HG02884 (cell line): ENCODE results near the gene VWA1.
"Not testable (repeated sequence)": the region's sequence is repeated elsewhere in the genome, so short reads cannot be mapped to it uniquely, and the experiment has no call there.

Experiments
- ATAC-seq: cut with Tn5 transposase; IDR thresholded peaks from one replicate; pipeline ENCODE4 v1.9.1; 2021; ENCODE audit warnings: mild to moderate bottlenecking, moderate library complexity; ENCODE audit not compliant: unreplicated experiment

Gene VWA1

DNA sequence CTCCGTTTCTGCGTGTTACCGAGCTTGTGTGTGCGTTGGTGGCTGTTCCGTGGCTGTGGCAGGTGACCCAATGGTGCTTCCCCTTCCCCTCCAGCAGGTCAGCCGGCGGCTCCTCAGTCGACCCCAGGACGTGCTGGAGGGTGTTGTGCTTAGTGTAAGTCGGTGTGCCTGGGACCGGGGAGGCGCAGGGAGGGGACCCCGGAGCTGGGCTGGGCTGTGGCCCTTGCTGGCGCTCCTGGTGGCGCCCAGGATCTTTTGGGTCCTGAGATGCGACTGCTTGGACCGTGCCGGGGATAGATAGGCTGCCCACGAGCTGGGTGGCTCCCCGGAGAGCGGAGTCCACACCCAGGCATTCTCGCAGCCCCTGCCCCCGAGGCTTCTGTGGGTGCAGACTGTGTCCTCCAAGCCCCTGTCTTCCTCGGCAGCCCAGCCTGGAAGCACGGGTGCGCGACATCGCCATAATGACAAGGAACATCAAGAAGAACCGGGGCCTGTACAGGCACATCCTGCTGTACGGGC lies 19.9 kb downstream of the VWA1 start:
- no peak for ATAC-seq

DNA sequence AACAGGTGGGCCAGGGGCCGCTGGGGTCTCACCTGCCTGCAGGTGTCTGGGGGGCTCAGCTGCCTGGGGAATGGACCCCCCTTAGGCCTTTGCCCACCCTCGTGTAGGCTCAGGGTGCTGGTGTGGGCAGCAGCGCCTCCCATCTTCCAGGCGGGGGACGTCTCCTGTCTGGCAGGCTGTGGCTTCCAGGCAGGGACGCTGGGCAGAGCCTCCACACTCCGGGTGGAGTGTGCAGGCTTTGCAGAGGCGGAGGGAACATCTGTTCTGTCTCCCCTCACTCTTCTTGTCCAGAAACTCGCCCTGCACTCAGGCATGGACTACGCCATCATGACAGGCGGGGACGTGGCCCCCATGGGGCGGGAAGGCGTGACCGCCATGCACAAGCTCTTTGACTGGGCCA lies 20.4 kb downstream of the VWA1 start:
- not testable (repeated sequence) for ATAC-seq

DNA sequence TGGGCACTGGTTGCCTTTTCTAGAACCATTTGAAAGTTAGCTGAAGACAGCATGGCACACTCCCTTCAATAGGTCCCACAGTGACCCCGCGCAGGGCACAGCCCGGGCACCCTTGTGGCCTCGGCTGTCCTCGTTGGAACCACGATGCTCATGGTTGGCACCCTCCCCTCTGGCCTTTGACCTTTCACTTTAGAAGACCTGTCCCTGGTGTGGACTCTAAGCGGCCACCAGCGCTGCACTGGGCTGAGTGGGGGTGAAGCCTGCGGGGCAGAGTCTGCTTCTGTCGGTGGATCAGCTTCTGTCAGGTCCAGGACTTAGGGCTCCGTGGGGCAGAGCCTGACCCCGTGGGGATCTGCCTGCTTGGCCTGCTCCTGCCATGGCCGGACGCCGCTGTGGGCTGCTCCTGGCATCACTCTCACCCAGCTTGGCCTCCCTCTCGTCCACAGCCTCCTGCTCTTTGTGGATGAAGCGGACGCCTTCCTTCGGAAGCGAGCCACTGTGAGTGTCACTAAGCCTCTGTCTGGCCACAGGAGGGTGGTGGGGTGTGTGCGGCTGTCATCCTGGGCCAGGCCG lies 21.3 kb downstream of the VWA1 start:
- ATAC-seq = not testable (repeated sequence)

DNA sequence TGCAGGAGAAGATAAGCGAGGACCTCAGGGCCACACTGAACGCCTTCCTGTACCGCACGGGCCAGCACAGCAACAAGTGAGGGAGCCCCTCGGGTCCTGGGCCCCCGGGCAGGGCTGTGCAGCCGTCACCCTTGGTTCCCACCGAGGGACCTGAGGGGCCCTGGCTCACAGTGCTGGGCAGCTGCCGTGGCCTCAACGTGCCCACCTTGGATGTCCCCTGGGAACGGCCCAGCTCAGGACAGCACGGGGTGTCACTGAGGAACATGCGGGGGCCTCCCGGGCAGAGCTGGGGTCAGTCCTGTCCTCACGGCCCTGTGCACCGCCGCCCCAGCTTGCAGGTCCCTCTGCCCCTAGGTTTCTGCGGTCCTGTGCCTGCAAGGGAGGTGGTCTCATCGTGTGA lies 23.7 kb downstream of the VWA1 start:
- ATAC-seq = not testable (repeated sequence)

DNA sequence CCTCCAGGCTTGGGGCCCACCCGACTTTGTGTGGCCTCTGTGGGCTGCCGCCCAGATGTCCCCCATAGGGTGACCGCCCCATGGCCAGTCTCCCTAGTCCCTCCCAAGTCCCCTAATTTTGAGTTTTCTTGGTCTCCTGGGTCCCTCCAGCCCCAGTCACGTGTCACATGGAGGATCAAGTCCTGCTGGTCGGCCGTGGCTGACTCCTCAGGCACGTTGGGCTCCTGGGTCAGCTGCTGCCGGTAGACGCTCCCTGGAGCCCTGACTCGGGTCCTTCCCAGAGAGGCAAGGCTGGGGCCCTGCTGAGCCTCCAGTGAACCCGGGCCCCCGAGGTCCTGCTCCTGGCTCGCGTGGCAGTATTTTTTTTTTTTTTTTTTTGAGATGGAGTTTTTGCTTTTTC lies 24.2 kb downstream of the VWA1 start:
- ATAC-seq = not testable (repeated sequence)

DNA sequence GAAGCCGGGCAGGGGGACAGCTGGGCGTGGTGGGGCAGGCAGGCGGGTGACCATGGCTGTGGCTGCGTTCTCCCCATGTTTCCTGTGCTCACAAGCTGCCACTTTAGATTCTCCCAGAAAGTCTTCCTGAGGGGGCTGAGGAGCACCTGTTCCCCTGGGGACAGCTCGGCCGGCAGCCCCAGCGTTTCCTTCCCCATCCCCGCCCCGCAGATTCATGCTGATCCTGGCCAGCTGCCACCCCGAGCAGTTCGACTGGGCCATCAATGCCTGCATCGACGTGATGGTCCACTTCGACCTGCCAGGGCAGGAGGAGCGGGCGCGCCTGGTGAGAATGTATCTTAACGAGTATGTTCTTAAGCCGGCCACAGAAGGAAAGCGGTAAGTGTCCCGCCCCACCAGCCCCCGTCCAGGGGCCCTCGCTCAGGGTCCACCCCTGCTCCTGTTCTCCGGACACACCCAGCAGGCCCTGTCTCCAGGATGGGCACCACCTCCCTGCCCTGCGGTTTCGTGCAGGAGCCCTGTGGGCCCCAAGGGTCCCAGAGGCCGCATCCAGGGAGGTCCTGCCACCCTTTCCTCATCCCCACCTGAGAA lies 25.1 kb downstream of the VWA1 start:
- no peak for ATAC-seq

DNA sequence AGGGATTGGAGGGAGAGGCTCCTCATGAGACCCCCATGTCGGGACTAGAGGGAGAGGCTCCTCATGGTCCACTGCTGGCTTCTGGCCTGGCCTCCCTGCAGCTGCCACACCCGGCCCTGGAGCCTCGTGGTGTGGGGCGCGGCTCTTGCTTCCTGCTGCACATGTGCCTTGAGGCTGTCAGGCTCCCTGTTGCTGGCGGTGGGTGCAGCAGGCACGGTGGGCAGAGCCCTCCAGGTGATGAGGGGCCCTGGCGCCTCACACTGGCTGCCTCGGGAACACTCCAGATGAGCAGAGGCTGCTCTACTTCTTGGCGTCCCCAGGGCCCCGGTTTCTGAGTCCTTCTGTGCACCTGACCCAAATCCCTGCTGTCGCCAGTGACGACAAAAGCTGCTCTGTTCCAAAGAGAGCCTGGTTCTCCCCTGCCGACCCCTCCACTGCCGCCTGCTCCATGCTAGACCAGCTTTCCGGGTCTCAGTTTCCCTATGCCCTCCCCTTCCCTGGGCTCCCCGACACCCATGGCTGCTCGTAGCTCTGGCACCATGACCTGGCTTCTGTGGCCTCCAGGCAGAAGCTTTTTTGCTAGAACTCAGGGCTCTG lies 26.3 kb downstream of the VWA1 start:
- ATAC-seq = no peak

DNA sequence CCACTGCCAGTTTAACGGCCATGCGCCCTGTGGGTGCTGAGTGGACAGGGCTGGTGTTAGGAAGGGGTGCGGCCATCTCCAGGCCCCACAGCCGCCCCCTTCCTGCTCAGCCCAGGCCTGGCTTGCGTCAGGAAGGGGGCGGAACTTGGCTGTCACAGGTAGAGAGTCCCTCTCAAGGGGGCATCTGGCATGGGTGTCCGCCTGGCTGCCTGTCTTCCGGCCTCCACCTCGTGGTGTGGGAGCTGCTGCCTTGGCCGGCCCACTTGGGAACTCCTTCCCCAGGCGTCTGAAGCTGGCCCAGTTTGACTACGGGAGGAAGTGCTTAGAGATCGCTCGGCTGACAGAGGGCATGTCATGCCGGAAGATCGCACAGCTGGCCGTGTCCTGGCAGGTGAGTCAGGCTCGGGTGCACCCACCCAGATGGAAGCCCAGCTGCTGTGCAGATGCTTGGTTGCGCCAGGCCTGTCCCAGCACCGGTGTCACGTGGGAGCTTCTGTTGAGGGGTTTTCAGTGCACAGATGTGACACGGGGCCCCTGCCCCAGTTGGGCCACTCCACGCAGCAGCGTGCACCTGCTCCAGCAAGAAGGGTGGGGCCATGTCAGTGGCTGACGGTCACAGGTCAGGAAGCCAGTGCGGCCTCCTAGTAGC lies 27.0 kb downstream of the VWA1 start:
- no peak for ATAC-seq

DNA sequence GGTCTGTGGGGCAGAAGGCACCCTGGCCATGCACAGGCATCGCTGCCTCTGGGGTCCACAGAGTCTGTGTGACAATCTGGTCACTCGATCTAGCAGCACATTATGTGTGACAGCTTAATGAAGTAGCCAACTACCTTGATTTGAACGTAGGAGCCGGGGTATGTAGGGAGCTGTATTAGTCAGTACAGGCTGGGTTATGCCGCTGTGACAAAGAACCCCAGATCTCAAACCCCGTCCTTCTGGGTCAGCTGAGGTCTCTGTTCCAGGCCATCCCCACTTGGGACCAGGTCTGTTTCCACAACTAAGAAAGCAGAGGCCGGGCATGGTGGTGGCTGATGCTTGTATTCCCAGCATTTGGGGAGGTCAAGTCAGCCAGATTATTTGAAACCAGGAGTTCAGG lies 27.8 kb downstream of the VWA1 start:
- ATAC-seq = no peak

DNA sequence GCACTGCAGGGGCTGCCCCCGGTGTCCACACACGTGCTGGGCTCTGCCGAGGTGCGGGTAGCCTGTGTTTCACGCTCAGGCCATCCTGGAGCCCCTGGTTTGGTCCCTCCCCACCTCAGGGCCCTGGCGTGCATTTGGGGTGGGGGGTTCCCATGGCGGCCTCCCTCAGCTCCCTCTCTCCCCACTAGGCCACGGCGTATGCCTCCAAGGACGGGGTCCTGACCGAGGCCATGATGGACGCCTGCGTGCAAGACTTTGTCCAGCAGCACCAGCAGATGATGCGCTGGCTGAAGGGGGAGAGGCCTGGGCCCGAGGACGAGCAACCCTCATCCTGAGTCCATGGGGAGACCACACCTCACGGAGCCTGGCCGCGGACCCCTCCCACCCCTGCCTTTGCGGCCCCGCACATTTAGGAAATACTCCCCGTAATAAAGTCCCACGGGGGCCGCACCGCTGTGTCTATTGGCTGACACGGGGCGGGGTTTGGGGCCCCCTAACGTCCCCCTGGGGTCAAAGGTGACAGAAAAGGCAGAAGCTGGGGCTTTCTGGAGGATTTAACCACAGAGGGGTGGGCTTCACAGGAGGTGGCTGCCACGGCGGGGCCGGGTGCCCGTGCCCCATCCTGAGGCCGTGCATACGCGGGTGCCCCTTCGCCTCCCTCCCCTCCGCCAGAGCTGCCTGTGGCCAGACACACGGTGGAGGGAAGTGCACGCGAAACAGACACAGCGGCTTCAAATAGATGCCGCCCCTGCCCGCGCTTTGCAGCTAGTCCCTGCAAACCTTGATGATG lies 32.9 kb downstream of the VWA1 start:
- not testable (repeated sequence) for ATAC-seq

DNA sequence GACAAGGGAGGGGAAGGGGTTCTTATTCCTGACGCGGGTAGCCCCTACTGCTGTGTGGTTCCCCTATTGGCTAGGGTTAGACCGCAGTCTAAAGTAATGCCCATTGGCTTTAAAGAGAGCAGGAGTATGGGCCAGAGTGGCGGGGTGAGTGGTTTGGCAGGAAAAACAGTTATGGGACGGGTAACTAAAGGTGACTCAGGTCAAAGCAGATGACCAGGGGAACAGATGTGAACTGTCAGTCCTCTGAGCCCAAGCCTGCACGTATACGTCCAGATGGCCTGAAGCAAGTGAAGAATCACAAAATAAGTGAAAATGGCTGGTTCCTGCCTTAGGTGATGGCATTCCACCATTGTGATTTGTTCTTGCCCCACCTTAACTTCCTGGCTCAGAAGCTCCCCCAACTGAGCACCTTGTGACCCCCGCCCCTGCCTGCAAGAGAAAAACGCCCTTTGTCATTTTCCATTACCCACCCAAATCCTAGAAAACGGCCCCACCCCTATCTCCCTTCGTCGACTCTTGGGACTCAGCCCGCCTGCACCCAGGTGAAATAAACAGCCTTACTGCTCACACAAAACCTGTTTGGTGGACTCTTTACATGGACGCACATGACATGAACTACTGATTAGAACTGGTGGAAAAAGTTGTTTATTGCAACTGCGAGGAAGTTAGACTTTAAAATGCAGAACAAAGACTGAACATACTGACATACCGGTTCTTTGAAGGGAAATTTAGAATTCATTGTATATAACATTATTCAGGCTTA lies 35.3 kb downstream of the VWA1 start:
- no peak for ATAC-seq

DNA sequence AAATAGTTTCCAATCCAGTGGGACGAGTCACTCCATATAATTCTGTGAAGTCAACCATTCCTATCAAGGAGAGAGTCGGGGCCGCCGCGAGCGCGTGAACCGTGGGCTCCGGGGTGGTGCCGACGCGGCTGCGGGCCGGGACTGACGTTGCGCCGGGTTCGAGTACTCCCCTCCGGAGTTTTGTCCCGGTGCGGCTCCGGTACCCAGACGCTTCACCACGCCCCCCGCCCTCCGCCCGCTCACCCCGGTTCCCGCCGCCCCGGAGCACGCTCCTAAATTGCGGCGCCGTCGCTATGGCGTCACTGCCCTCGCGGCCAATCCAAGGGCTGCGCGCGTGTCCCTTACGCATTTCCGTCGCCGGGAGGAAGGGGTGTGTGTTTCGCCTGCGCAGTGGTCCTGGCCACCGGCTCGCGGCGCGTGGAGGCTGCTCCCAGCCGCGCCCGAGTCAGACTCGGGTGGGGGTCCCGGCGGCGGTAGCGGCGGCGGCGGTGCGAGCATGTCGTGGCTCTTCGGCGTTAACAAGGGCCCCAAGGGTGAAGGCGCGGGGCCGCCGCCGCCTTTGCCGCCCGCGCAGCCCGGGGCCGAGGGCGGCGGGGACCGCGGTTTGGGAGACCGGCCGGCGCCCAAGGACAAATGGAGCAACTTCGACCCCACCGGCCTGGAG lies 36.0 kb downstream of the VWA1 start, which contains the start of gene ATAD3B:
ATAD3B (plus strand) TSS at position 377 of the 664 bp plus-strand sequence; CDS start at position 497, 120 bp downstream.
- ATAC-seq = peak; percentile 80

DNA sequence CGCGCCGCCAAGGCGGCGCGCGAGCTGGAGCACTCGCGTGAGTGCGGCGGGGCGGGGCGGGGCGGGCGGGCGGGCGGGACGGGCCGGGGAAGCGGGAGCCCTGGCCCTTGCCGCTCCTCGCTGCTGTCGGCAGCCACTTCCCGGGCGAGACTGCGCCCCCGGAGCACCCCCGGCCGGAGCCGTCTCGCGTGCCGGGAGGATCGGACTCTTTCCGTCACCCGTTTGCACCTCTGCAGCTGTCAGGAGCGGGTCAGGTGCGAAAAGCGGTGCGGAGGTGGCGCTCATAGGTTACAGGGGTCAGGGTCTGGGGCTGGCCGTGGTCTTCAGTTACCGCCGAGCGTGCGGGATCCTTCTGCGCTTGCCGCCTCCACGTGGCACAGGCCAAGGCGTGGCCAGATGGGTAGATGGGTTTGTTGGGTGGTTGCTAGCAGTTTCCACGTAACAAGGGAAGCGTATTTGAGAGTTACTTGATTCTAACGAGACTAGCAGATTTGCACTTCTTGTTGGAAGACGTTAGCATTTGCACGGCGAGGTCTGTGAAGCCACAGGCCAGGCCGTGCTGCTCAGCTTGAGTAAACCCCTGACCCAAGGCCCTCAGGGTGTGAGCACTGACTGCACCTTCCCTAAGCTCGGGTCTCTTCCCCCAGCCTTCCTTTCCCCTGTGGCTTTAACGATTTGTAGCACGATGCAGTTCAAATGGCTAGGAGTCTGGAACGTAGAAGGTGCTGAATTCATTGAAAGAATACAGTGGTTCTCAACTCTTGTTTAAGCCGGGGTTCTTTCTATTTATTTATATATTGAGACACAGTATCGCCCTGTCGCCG lies 36.8 kb downstream of the VWA1 start:
- ATAC-seq = not testable (repeated sequence)

DNA sequence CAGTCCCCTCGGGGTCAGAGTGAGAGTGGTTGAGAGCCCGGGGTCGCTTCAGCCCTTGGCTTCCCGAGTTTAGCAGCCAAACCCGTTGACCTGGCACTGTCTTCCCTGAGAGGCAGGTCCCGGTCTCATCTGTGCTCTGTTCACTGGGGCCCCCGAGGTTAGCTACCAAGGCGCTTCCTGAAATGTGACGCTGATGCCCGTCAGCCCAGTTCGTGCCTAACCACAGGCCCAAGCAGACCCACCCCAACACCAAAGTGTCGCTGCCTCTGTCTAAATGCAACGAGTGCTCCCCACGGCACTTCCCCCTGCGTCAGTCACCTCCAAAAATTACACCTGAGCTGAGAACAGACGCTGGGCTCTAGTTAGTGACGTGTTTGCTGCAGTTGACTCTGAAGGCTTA lies 40.5 kb downstream of the VWA1 start:
- ATAC-seq = not testable (repeated sequence)

DNA sequence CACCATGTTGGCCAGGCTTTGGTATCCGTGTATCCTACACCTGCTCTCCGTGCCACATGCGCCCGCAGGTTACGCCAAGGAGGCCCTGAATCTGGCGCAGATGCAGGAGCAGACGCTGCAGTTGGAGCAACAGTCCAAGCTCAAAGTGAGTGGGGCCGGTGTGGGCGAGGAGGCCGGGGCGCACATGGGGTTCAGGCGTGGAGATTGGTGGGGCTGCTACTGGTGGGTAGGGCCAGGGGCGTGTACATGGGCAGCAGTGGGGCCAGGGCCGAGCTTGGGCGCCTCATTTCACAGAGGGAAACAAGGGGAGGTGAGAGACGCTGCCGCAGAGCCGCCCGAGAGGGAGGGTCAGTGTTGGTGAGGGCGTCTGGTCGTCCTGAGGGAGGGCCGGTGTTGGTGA lies 41.7 kb downstream of the VWA1 start:
- ATAC-seq = no peak

DNA sequence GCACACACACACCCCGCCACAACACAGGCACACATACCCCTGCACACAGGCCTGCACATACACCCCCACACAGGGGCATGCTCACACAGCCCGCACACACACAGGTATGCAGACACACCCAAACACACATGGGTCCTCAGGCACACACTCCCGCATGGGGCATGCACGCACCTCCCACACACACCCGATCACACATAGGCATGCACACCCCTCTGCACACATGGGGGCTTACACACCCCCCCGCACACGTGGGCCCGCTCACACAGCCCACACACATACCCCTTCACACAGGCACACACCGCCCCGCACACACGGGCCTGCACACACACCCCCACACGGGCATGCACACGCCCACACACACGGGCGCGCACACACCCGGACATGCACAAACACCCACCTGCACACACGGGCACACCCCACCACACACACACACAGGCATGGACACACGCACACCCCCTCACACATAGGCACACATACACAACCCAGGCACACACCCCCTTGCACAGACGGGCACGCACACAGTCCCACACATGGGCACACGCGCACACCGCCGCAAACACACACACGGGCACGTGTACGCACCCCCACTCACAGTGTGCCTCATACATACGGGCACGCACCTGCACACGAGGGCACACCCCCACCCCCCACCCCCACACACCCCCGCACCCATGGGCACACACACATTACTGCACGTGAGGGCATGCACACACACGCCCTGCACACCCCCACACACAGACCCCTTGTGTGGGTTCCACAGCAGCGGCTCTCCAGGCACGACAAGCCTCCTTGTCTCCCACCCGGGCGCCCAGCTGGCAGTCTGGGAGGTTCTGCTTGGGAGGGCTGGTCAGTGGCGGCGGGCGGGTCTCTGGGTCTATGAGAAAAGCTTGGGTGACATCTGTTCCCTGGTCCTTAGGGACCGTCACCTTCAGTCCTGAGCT lies 44.3 kb downstream of the VWA1 start:
- no peak for ATAC-seq

DNA sequence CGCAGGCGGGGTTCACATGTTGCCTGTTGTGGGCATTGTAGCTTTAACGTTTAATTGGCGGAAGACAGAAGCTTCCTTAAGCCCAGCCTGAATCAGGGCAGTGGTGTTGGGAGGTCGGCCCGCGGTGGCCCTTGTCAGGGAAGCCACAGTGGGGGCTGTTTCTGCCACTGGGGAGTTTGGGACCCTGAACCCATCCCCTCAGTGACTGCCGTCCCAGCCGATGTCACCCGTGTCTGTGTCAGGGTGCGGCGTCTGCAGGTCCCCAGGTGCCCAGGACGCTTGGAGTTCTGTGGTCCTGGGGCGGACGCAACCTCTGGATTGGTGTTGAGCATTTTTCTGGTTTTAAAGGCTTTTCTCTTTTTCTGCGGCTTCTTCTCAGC lies 45.0 kb downstream of the VWA1 start:
- not testable (repeated sequence) for ATAC-seq

DNA sequence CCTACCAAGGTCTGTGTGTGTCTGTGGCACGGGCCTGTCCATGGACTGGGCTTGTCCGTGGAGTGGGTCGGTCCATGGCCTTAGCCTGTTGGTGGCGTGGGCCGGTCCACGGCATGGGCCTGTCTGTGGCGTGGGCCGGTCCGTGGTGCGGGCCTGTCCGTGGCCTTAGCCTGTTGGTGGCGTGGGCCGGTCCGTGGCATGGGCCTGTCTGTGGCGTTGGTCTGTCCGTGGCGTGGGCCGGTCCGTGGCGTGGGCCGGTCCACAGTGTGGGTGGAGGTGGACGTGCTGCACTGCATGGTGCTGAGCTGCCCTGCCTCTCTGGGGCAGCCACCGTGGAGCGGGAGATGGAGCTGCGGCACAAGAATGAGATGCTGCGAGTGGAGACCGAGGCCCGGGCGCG lies 46.3 kb downstream of the VWA1 start:
- not testable (repeated sequence) for ATAC-seq
